K562 (cell line): ENCODE data around the gene ROMO1. TPM values are rescaled to one million over a fixed set of nuclear protein-coding genes. Genes with fewer than 3 reads are reported as not detected.
A peak's percentile ranks its signal among the peaks of the same experiment; 100 is the strongest.

ENCODE experiments used
- ATAC-seq: fragments of 200-7000 bp; cut with Tn5 transposase; 3 replicates; pipeline ENCODE4 v1.9.1; 2020; ENCODE audit warnings: moderate library complexity
- BruUV-seq: library from RNA; stranded (reverse); fragments of 400-500 nt; replicated peaks from 2 replicates; lab custom pipeline; 2021; lab: Mats Ljungman, UMichigan
- CTCF ChIA-PET: fragments of 300-600 bp; formaldehyde crosslinking; extraction: SDS; loops from one replicate; lab custom pipeline; 2021; ENCODE audit warnings: low intra/inter-chr PET ratio; lab: Yijun Ruan, JAX
- POLR2A ChIA-PET: fragments of 300-600, 350-650 bp; sonication (Branson Sonifier 250); formaldehyde crosslinking; extraction: SDS; loops from one replicate; lab custom pipeline; 2021; ENCODE audit warnings: antibody characterized with exemption, inconsistent platforms; lab: Yijun Ruan, JAX
- DNase-seq, 4 experiments: peaks; one replicate each; pipeline versions ENCODE4 v3.0.0 to v3.0.0-alpha.2; 2011 to 2018; ENCODE audit warnings: low spot score in 3 of 4, mixed read lengths in 3 of 4; ENCODE audit errors: extremely low read depth in 1 of 4
- FAIRE-seq: peaks from 2 replicates; lab custom pipeline; 2011; peaks lifted over from hg19 to GRCh38; lab: Jason Lieb, UNC
- H2AFZ ChIP-seq: 2 replicates; pipeline ENCODE4 v1.6.0; 2011; ENCODE audit warnings: low read depth, low read length, control low read depth, inconsistent platforms
- H3K27ac ChIP-seq: fragments of 200-600 bp; 3 replicates; pipeline ENCODE4 v1.8.0; 2011; ENCODE audit warnings: low read depth, mild to moderate bottlenecking, control low read depth, inconsistent platforms, low read length, moderate library complexity, mixed read lengths; ENCODE audit errors: extremely low read depth
- H3K27me3 ChIP-seq, 2 experiments: fragments of 300-600 bp in 1 of 2; 2 replicates in 1 of 2; 3 replicates in 1 of 2; pipeline versions ENCODE4 v1.6.0 to v1.8.0; 2011; ENCODE audit warnings: inconsistent platforms in 2 of 2, low read length in 2 of 2, mild to moderate bottlenecking in 1 of 2, mixed read lengths in 1 of 2, moderate library complexity in 1 of 2; ENCODE audit not compliant: control insufficient read depth in 2 of 2, insufficient read depth in 2 of 2
- H3K36me3 ChIP-seq: fragments of 300-600 bp; 3 replicates; pipeline ENCODE4 v1.8.0; 2011; ENCODE audit warnings: mild to moderate bottlenecking, low read length, inconsistent platforms; ENCODE audit not compliant: control insufficient read depth, insufficient read depth
- H3K4me1 ChIP-seq, 2 experiments: fragments of 200-600 bp in 1 of 2; replicated peaks in 1 of 2; 2 replicates in 1 of 2; 3 replicates in 1 of 2; pipeline versions ENCODE4 v1.5.1 to v1.8.0; 2011; ENCODE audit warnings: inconsistent platforms in 2 of 2, low read length in 2 of 2, mild to moderate bottlenecking in 1 of 2, mixed read lengths in 1 of 2, moderate library complexity in 1 of 2; ENCODE audit not compliant: control insufficient read depth in 2 of 2, insufficient read depth in 2 of 2
- H3K4me2 ChIP-seq: 2 replicates; pipeline ENCODE4 v1.6.1; 2011; ENCODE audit warnings: low read length, control low read depth, inconsistent platforms, mixed read lengths; ENCODE audit not compliant: insufficient read depth
- H3K4me3 ChIP-seq: fragments of 200-600 bp; sonication (generic), shearing (Covaris generic); 2 replicates; pipeline ENCODE4 v1.5.1; 2016; ENCODE audit warnings: control low read depth, inconsistent platforms
- H3K79me2 ChIP-seq: fragments of 200-600 bp; 3 replicates; pipeline ENCODE4 v1.8.0; 2011; ENCODE audit warnings: low read length, inconsistent platforms; ENCODE audit not compliant: control insufficient read depth, insufficient read depth
- H3K9ac ChIP-seq, 2 experiments: 2 replicates each; pipeline versions ENCODE4 v1.6.0 to v1.6.1; 2011; ENCODE audit warnings: low read depth in 2 of 2, low read length in 2 of 2, control low read depth in 1 of 2, inconsistent platforms in 1 of 2, mild to moderate bottlenecking in 1 of 2, mixed read lengths in 1 of 2; ENCODE audit not compliant: insufficient read depth in 1 of 2
- H3K9me1 ChIP-seq: one replicate; pipeline ENCODE4 v1.6.0; 2011; ENCODE audit warnings: inconsistent platforms, mild to moderate bottlenecking, low read length, moderate library complexity; ENCODE audit not compliant: control insufficient read depth, insufficient read depth
- H3K9me3 ChIP-seq: replicated peaks from 2 replicates; pipeline ENCODE4 v1.5.1; 2011; ENCODE audit warnings: low read depth, low read length, inconsistent platforms; ENCODE audit not compliant: control insufficient read depth, insufficient read depth
- H4K20me1 ChIP-seq: replicated peaks from 2 replicates; pipeline ENCODE4 v1.6.1; 2011; ENCODE audit warnings: low read length, inconsistent platforms, mixed read lengths; ENCODE audit not compliant: control insufficient read depth, insufficient read depth
- DNMT1 ChIP-seq: fragments of 450-650 bp; IDR thresholded peaks from 2 replicates; pipeline ENCODE4 v1.6.1; 2016; ENCODE audit warnings: antibody characterized with exemption, mild to moderate bottlenecking
- FOXO4 ChIP-seq: fragments of 450-650 bp; formaldehyde crosslinking; IDR thresholded peaks from 2 replicates; pipeline ENCODE4 v1.4.0; 2020; ENCODE audit warnings: mild to moderate bottlenecking, moderate library complexity
- POLR2AphosphoS5 ChIP-seq: IDR thresholded peaks from 2 replicates; pipeline ENCODE4 v1.6.1; 2011; ENCODE audit warnings: mild to moderate bottlenecking, low read depth, low read length, moderate library complexity; ENCODE audit not compliant: control insufficient read depth, insufficient read depth
- POLR2B ChIP-seq: fragments of 450-650 bp; IDR thresholded peaks from 2 replicates; pipeline ENCODE4 v1.6.1; 2018; ENCODE audit warnings: low read depth; ENCODE audit not compliant: partially characterized antibody
- POLR2G ChIP-seq: fragments of 200-400 bp; formaldehyde crosslinking; IDR thresholded peaks from 2 replicates; pipeline ENCODE4 v1.6.1; 2017; ENCODE audit warnings: low read depth, mild to moderate bottlenecking, antibody characterized with exemption, low read length, moderate library complexity
- TEAD2 ChIP-seq: fragments of 450-650 bp; IDR thresholded peaks from 2 replicates; pipeline ENCODE4 v1.6.1; 2016; ENCODE audit warnings: missing genetic modification characterization, control low read depth, missing compliant biosample characterization
- ZNF146 ChIP-seq: IDR thresholded peaks from one replicate; pipeline ENCODE4 v1.6.1; 2018; ENCODE audit warnings: missing compliant biosample characterization; ENCODE audit not compliant: unreplicated experiment
- ZNF785 ChIP-seq: fragments of 250-450 bp; sonication (Bioruptor Pico); IDR thresholded peaks from 2 replicates; pipeline ENCODE4 v1.4.0; 2020; ENCODE audit warnings: mild to moderate bottlenecking
- WGBS: fragments of 100-300 bp; shearing (Covaris generic); methylation state at CpG from one replicate; pipeline ENCODE4 v1.1.6; 2016; ENCODE audit warnings: low coverage, mixed read lengths; ENCODE audit not compliant: insufficient coverage; ENCODE audit errors: missing lambda C conversion rate; 5-methylcytosine and 5-hydroxymethylcytosine counted together
- in situ Hi-C: fragments of 300-500 bp; cut with MboI; formaldehyde crosslinking; loops from 4 replicates; pipeline ENCODE4 v1.15.0; 2018; ENCODE audit warnings: inconsistent platforms, mixed read lengths
- intact Hi-C: fragments of 100-400 bp; cut with micrococcal nuclease; formaldehyde crosslinking; loops from 2 replicates; pipeline ENCODE4 v1.14.2; 2022
- polyA plus RNA-seq, 8 experiments: library from polyadenylated mRNA; depleted of rRNA in 4 of 8; stranded (reverse) in 5 of 8; unstranded in 3 of 8; fragments of >200 nt; fragmentation: Nextera tagmentation in 2 of 8; fragmentation: Illumina TruSeq in 1 of 8; extraction: Ambion mirVana in 2 of 8; extraction: Trizol in 1 of 8; gene quantifications; 2 replicates each; pipeline versions ENCODE4 v1.2.1 to v1.2.3, GENCODE V29; 2011 to 2014; ENCODE audit warnings: inconsistent platforms in 1 of 8, missing spikeins in 1 of 8
- total RNA-seq, 7 experiments: library from RNA; depleted of rRNA in 6 of 7; stranded (reverse); fragments of >200 nt in 6 of 7; fragmentation: Illumina TruSeq in 2 of 7; extraction: Trizol in 2 of 7; gene quantifications; 2 replicates each; pipeline versions ENCODE4 v1.2.1 to v1.2.3, GENCODE V29; 2011 to 2021; ENCODE audit warnings: low replicate concordance in 1 of 7

Gene ROMO1
- total and polyA plus RNA-seq, 9 of the 15 experiments (the other 6 are each of a cell fraction or from before 2014, with no cell fraction given): 31.8 to 741 (median 226) TPM

GRCh38 chr20:35720165-35721123, 21.2 kb downstream of the ROMO1 start:
- H3K9ac ChIP-seq: no peak overlapping the region
- H3K27me3 ChIP-seq: no peaks in the 10 kb centered on the region
- no peak overlapping the region for H3K4me3 ChIP-seq
- H3K79me2 ChIP-seq: peaks cover 78% of the 10 kb centered on the region
- TF ChIP-seq POLR2AphosphoS5: peak; percentile 40; the same call in 1 of the 2 replicates
- TF ChIP-seq ZNF785: no peak
- no peak for TF ChIP-seq ZNF146 (CRISPR knock-in tag)
- TF ChIP-seq POLR2B: peak; percentile 13
- TF ChIP-seq POLR2G: 0 out of 2 replicates have a peak, but pooled peaks have one; percentile 13
- no peak for TF ChIP-seq DNMT1
- TF ChIP-seq FOXO4 (CRISPR knock-in tag): no peak
- TF ChIP-seq TEAD2 (tag): no peak
- no peaks in the 10 kb centered on the region for H3K4me1 ChIP-seq
- no peaks in the 10 kb centered on the region for H3K9me3 ChIP-seq
- peaks cover 98% of the 10 kb centered on the region for H3K36me3 ChIP-seq
- POLR2A ChIA-PET: interaction anchor here (0.6 to 7.2 kb wide), 10 partner anchors 9 to 232 kb away, joined by 3 to 102 read pairs (median 5); partner anchors contain the start of genes ERGIC3, NFS1, PHF20 and RBM39
- 97% methylated on average over 13 of the region's 13 CpGs for WGBS
- H2AFZ ChIP-seq: no peak overlapping the region
- no peak overlapping the region for H3K27ac ChIP-seq
- CTCF ChIA-PET: no interaction called here
- peaks cover 24% of the 10 kb centered on the region for H4K20me1 ChIP-seq
- no peaks in the 10 kb centered on the region for H3K9me1 ChIP-seq
- in situ Hi-C loops: no loop called here
- H3K4me2 ChIP-seq: no peak overlapping the region
- ATAC-seq (no peak), FAIRE-seq (no peak), DNase-seq (no peak)
- intact Hi-C loops: no loop called here
- BruUV-seq: no TSS peak
